ENCODE data around the gene KDM3A.

GRCh38 chr2:86433137-86433536 lies 8.0 kb upstream of the KDM3A start:
- TF ChIP-seq CTCF (IDR thresholded peaks at IDR 0.05) (no peak), POLR2A (IDR thresholded peaks at IDR 0.05) (no peak)
